GM21423 (cell line): Measurements from ENCODE around the gene SPRY4.
"Not testable (repeated sequence)": the region's sequence is repeated elsewhere in the genome, so short reads cannot be mapped to it uniquely, and the experiment has no call there.

Experiments
- ATAC-seq: cut with Tn5 transposase; IDR thresholded peaks from one replicate; pipeline ENCODE4 v1.9.1; 2021; ENCODE audit warnings: mild to moderate bottlenecking, moderate library complexity; ENCODE audit not compliant: unreplicated experiment

Gene SPRY4

DNA sequence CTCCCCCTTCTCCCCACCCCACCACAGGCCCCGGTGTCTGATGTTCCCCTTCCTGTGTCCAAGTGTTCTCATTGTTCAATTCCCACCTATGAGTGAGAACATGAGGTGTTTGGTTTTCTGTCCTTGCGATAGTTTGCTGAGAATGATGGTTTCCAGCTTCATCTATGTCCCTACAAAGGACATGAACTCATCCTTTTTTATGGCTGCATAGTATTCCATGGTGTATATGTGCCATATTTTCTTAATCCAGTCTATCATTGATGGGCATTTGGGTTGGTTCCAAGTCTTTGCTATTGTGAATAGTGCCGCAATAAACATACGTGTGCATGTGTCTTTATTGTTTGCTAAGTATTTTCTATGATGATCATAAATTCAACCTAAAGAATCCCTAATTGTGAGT, 60.7 kb downstream of the SPRY4 start:
- ATAC-seq = not testable (repeated sequence)

DNA sequence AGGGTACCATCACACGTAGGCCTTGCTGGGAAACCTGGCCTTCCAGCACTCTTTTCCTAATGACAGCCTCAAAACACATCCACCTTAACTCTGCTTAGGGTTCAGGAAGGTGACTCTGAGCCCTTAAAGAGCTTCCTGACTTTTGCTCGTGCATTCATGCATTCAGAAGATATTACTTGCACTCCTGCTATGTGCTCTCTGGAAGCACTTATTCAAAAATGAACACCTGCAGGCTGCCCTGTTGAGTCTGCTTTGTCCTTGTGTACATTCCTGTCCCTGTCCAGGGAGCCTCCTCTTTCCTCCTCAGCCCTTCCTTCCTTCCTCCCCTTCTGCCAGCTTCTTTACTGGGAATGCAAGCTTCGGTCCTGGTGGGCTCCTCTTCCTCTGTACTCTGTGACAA, 61.5 kb downstream of the SPRY4 start:
- ATAC-seq = no peak

DNA sequence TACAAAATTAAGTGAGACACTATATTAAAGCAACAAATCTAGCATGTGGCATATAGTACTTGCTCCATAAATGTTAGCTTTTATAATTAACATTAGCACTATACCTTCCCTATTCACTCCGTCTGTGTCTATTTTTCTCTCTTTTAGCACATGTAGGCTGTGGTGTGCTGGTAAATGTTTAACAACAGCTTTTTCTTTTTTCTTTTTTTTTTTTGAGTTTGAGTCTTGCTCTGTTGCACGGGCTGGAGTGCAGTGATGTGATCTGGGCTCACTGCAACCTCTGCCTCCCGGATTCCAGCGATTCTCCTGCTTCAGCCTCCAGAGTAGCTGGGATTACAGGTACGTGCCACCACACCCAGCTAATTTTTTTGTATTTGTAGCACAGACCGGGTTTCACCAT, 62.1 kb downstream of the SPRY4 start:
- ATAC-seq = no peak
